ENCODE results near the gene EPS8L2.

The EPS8L2 gene

GRCh38 chr11:707817-708420 lies 1.9 kb downstream of the EPS8L2 start:
- Histone ChIP-seq H4K5ac (ENCODE audit: low read length) (no peak overlapping the region), H3K23ac (ENCODE audit: low read length) (no peak overlapping the region), H3K56ac (ENCODE audit: low read length) (peak overlapping the region; percentile 15), H3K27me3 (ENCODE audit: insufficient read depth, low read length, poor library complexity) (no peaks in the 10 kb centered on the region), H2BK5ac (ENCODE audit: low read length) (no peak overlapping the region), H3K18ac (ENCODE audit: low read length) (no peak overlapping the region), H2BK120ac (ENCODE audit: low read depth, low read length) (no peak overlapping the region), H3K4ac (ENCODE audit: low read depth, low read length) (no peak overlapping the region), H3K4me2 (ENCODE audit: low read length) (no peak overlapping the region), H3K4me1 (ENCODE audit: control insufficient read depth, low read depth, low read length) (peaks cover 2% of the 10 kb centered on the region), H3K79me1 (ENCODE audit: low read length) (no peaks in the 10 kb centered on the region), H2BK15ac (replicated peaks; ENCODE audit: low read depth) (no peak overlapping the region), H4K8ac (ENCODE audit: low read depth, low read length) (no peak overlapping the region), H3K79me2 (ENCODE audit: control insufficient read depth, insufficient read depth, low read length) (no peaks in the 10 kb centered on the region), H2AK5ac (ENCODE audit: low read length) (no peak overlapping the region), H3K4me3 (ENCODE audit: low read length) (no peak overlapping the region), H3K9ac (ENCODE audit: low read length) (no peak overlapping the region), H3K36me3 (ENCODE audit: control insufficient read depth, insufficient read depth, low read length) (no peaks in the 10 kb centered on the region), H3K27ac (ENCODE audit: low read depth, low read length) (no peak overlapping the region)
- no CpG with 5 or more reads among the region's 16 CpGs for WGBS (ENCODE audit: extremely low coverage, insufficient coverage, low lambda C conversion rate)
- peak; percentile 58 for DNase-seq

- Histone ChIP-seq H3K4me3 (ENCODE audit: low read length) (no peak overlapping the region), H2BK120ac (ENCODE audit: low read depth, low read length) (no peak overlapping the region), H3K4me2 (ENCODE audit: low read length) (no peak overlapping the region), H3K4me1 (ENCODE audit: control insufficient read depth, low read depth, low read length) (peaks cover 2% of the 10 kb centered on the region), H4K5ac (ENCODE audit: low read length) (no peak overlapping the region), H3K23ac (ENCODE audit: low read length) (no peak overlapping the region), H3K18ac (ENCODE audit: low read length) (no peak overlapping the region), H3K79me2 (ENCODE audit: control insufficient read depth, insufficient read depth, low read length) (no peaks in the 10 kb centered on the region), H2BK15ac (replicated peaks; ENCODE audit: low read depth) (no peak overlapping the region), H3K27ac (ENCODE audit: low read depth, low read length) (no peak overlapping the region), H3K36me3 (ENCODE audit: control insufficient read depth, insufficient read depth, low read length) (no peaks in the 10 kb centered on the region), H3K79me1 (ENCODE audit: low read length) (no peaks in the 10 kb centered on the region), H3K56ac (ENCODE audit: low read length) (no peak overlapping the region), H4K8ac (ENCODE audit: low read depth, low read length) (no peak overlapping the region), H3K9ac (ENCODE audit: low read length) (no peak overlapping the region), H3K4ac (ENCODE audit: low read depth, low read length) (no peak overlapping the region), H2BK5ac (ENCODE audit: low read length) (no peak overlapping the region), H2AK5ac (ENCODE audit: low read length) (no peak overlapping the region), H3K27me3 (ENCODE audit: insufficient read depth, low read length, poor library complexity) (no peaks in the 10 kb centered on the region)
- no CpG with 5 or more reads among the region's 7 CpGs for WGBS (ENCODE audit: extremely low coverage, insufficient coverage, low lambda C conversion rate)
- DNase-seq, result no peak
Measured at GRCh38 chr11:708511-708910, 2.5 kb downstream of the EPS8L2 start.

GRCh38 chr11:709109-709997 lies 3.3 kb downstream of the EPS8L2 start:
- Histone ChIP-seq H2BK15ac (replicated peaks; ENCODE audit: low read depth) (no peak overlapping the region), H3K18ac (ENCODE audit: low read length) (no peak overlapping the region), H3K27me3 (ENCODE audit: insufficient read depth, low read length, poor library complexity) (no peaks in the 10 kb centered on the region), H3K36me3 (ENCODE audit: control insufficient read depth, insufficient read depth, low read length) (no peaks in the 10 kb centered on the region), H3K4me3 (ENCODE audit: low read length) (no peak overlapping the region), H2BK5ac (ENCODE audit: low read length) (no peak overlapping the region), H3K79me2 (ENCODE audit: control insufficient read depth, insufficient read depth, low read length) (no peaks in the 10 kb centered on the region), H2BK120ac (ENCODE audit: low read depth, low read length) (no peak overlapping the region), H2AK5ac (ENCODE audit: low read length) (no peak overlapping the region), H3K4me1 (ENCODE audit: control insufficient read depth, low read depth, low read length) (peaks cover 2% of the 10 kb centered on the region), H3K56ac (ENCODE audit: low read length) (no peak overlapping the region), H3K4ac (ENCODE audit: low read depth, low read length) (no peak overlapping the region), H3K27ac (ENCODE audit: low read depth, low read length) (no peak overlapping the region), H3K4me2 (ENCODE audit: low read length) (no peak overlapping the region), H4K5ac (ENCODE audit: low read length) (no peak overlapping the region), H4K8ac (ENCODE audit: low read depth, low read length) (no peak overlapping the region), H3K23ac (ENCODE audit: low read length) (no peak overlapping the region), H3K79me1 (ENCODE audit: low read length) (no peaks in the 10 kb centered on the region), H3K9ac (ENCODE audit: low read length) (no peak overlapping the region)
- no peak for DNase-seq
- no CpG with 5 or more reads among the region's 27 CpGs for WGBS (ENCODE audit: extremely low coverage, insufficient coverage, low lambda C conversion rate)

- no peaks in the 10 kb centered on the region for H3K4me1 ChIP-seq (ENCODE audit: control insufficient read depth, low read depth, low read length)
- no peak overlapping the region for H2BK5ac ChIP-seq (ENCODE audit: low read length)
- no peak overlapping the region for H4K8ac ChIP-seq (ENCODE audit: low read depth, low read length)
- no peak for DNase-seq
- no peaks in the 10 kb centered on the region for H3K36me3 ChIP-seq (ENCODE audit: control insufficient read depth, insufficient read depth, low read length)
- no peak overlapping the region for H4K5ac ChIP-seq (ENCODE audit: low read length)
- H3K4me2 ChIP-seq (ENCODE audit: low read length), result no peak overlapping the region
- H2AK5ac ChIP-seq (ENCODE audit: low read length), result no peak overlapping the region
- no peak overlapping the region for H3K9ac ChIP-seq (ENCODE audit: low read length)
- no peak overlapping the region for H3K56ac ChIP-seq (ENCODE audit: low read length)
- no peak overlapping the region for H3K4ac ChIP-seq (ENCODE audit: low read depth, low read length)
- no peak overlapping the region for H2BK120ac ChIP-seq (ENCODE audit: low read depth, low read length)
- no peaks in the 10 kb centered on the region for H3K27me3 ChIP-seq (ENCODE audit: insufficient read depth, low read length, poor library complexity)
- no peak overlapping the region for H3K18ac ChIP-seq (ENCODE audit: low read length)
- H3K4me3 ChIP-seq (ENCODE audit: low read length), result no peak overlapping the region
- H3K27ac ChIP-seq (ENCODE audit: low read depth, low read length), result no peak overlapping the region
- no peaks in the 10 kb centered on the region for H3K79me2 ChIP-seq (ENCODE audit: control insufficient read depth, insufficient read depth, low read length)
- no peaks in the 10 kb centered on the region for H3K79me1 ChIP-seq (ENCODE audit: low read length)
- no peak overlapping the region for H2BK15ac ChIP-seq (replicated peaks; ENCODE audit: low read depth)
- no CpG with 5 or more reads among the region's 6 CpGs for WGBS (ENCODE audit: extremely low coverage, insufficient coverage, low lambda C conversion rate)
- no peak overlapping the region for H3K23ac ChIP-seq (ENCODE audit: low read length)
Measured at GRCh38 chr11:714436-714835, 8.4 kb downstream of the EPS8L2 start.

GRCh38 chr11:719214-720016 lies 13.4 kb downstream of the EPS8L2 start:
- Histone ChIP-seq H3K27me3 (ENCODE audit: insufficient read depth, low read length, poor library complexity) (no peaks in the 10 kb centered on the region), H3K23ac (ENCODE audit: low read length) (no peak overlapping the region), H4K5ac (ENCODE audit: low read length) (no peak overlapping the region), H3K56ac (ENCODE audit: low read length) (peak overlapping the region; percentile 34), H3K36me3 (ENCODE audit: control insufficient read depth, insufficient read depth, low read length) (no peaks in the 10 kb centered on the region), H3K18ac (ENCODE audit: low read length) (no peak overlapping the region), H4K8ac (ENCODE audit: low read depth, low read length) (no peak overlapping the region), H2BK120ac (ENCODE audit: low read depth, low read length) (no peak overlapping the region), H3K4me2 (ENCODE audit: low read length) (no peak overlapping the region), H3K4me3 (ENCODE audit: low read length) (no peak overlapping the region), H3K27ac (ENCODE audit: low read depth, low read length) (no peak overlapping the region), H2AK5ac (ENCODE audit: low read length) (no peak overlapping the region), H3K4me1 (ENCODE audit: control insufficient read depth, low read depth, low read length) (no peaks in the 10 kb centered on the region), H2BK5ac (ENCODE audit: low read length) (no peak overlapping the region), H3K4ac (ENCODE audit: low read depth, low read length) (no peak overlapping the region), H3K9ac (ENCODE audit: low read length) (no peak overlapping the region), H3K79me2 (ENCODE audit: control insufficient read depth, insufficient read depth, low read length) (no peaks in the 10 kb centered on the region), H3K79me1 (ENCODE audit: low read length) (no peaks in the 10 kb centered on the region), H2BK15ac (replicated peaks; ENCODE audit: low read depth) (no peak overlapping the region)
- no peak for DNase-seq
- no CpG with 5 or more reads among the region's 34 CpGs for WGBS (ENCODE audit: extremely low coverage, insufficient coverage, low lambda C conversion rate)

Measured in mesendoderm (in vitro differentiated cells).